HepG2 (cell line): ENCODE measurements around the gene COL4A3. TPM values are rescaled to one million over a fixed set of nuclear protein-coding genes. Genes with fewer than 3 reads are reported as not detected.

Experiments used
- EZH2 ChIP-seq: conservative IDR thresholded peaks from 2 replicates; pipeline ENCODE4 v1.6.1; 2012; ENCODE audit warnings: mild to moderate bottlenecking, low read depth, low read length, moderate library complexity
- GFI1 ChIP-seq: sonication (generic); formaldehyde crosslinking; IDR thresholded peaks from 2 replicates; pipeline ENCODE4 v1.5.0; 2020; ENCODE audit warnings: missing genetic modification reagents, mild to moderate bottlenecking, borderline replicate concordance
- KLF6 ChIP-seq: IDR thresholded peaks from 2 replicates; pipeline ENCODE4 v1.8.0; 2016; ENCODE audit warnings: missing biosample characterization, missing genetic modification reagents
- NCOA2 ChIP-seq: sonication (generic); formaldehyde crosslinking; IDR thresholded peaks from 2 replicates; pipeline ENCODE4 v1.8.0; 2022; ENCODE audit warnings: inconsistent platforms
- NCOR1 ChIP-seq: fragments of 200-600 bp; sonication (generic); IDR thresholded peaks from 2 replicates; pipeline ENCODE4 v1.7.0; 2017; ENCODE audit warnings: antibody characterized with exemption, low read length, borderline replicate concordance
- NR2C2 ChIP-seq: sonication (generic); formaldehyde crosslinking; IDR thresholded peaks from 2 replicates; pipeline ENCODE4 v1.4.0; 2020; ENCODE audit warnings: missing genetic modification reagents, mild to moderate bottlenecking, moderate library complexity, borderline replicate concordance
- RBM22 ChIP-seq: fragments of 200-400 bp; formaldehyde crosslinking; optimal IDR thresholded peaks from 2 replicates; pipeline ENCODE3; 2017; ENCODE audit warnings: mild to moderate bottlenecking, low read length, moderate library complexity
- SCMH1 ChIP-seq: sonication (generic); formaldehyde crosslinking; IDR thresholded peaks from 2 replicates; pipeline ENCODE4 v1.9.0; 2021; ENCODE audit warnings: missing genetic modification reagents, mild to moderate bottlenecking, borderline replicate concordance
- SIX1 ChIP-seq: sonication (generic); formaldehyde crosslinking; IDR thresholded peaks from 2 replicates; pipeline ENCODE4 v1.4.0; 2020; ENCODE audit warnings: missing genetic modification reagents, borderline replicate concordance
- SMARCC2 ChIP-seq: fragments of 450-650 bp; IDR thresholded peaks from 2 replicates; pipeline ENCODE4 v1.6.1; 2017; ENCODE audit warnings: antibody characterized with exemption, mild to moderate bottlenecking
- TARDBP ChIP-seq: sonication (generic); formaldehyde crosslinking; IDR thresholded peaks from 2 replicates; pipeline ENCODE4 v1.8.0; 2022; ENCODE audit warnings: mild to moderate bottlenecking, missing genetic modification reagents
- TCF7 ChIP-seq: sonication (generic); IDR thresholded peaks from 2 replicates; pipeline ENCODE4 v1.6.1; 2016; ENCODE audit warnings: antibody characterized with exemption, low read depth
- ZNF143 ChIP-seq: sonication (generic); formaldehyde crosslinking; IDR thresholded peaks from 2 replicates; pipeline ENCODE4 v1.4.0; 2020; ENCODE audit warnings: missing genetic modification reagents
- ZNF30 ChIP-seq: sonication (generic); formaldehyde crosslinking; IDR thresholded peaks from 2 replicates; pipeline ENCODE4 v1.5.0; 2020; ENCODE audit warnings: mild to moderate bottlenecking, missing genetic modification reagents
- ZSCAN20 ChIP-seq: sonication (generic); formaldehyde crosslinking; IDR thresholded peaks from 2 replicates; pipeline ENCODE4 v1.4.0; 2020; ENCODE audit warnings: missing genetic modification reagents, mild to moderate bottlenecking, borderline replicate concordance
- polyA plus RNA-seq, 8 experiments: library from polyadenylated mRNA; depleted of rRNA in 3 of 8; stranded (reverse) in 7 of 8; unstranded in 1 of 8; fragments of >200 nt; fragmentation: Illumina TruSeq in 4 of 8; extraction: Trizol in 4 of 8; gene quantifications; 2 replicates each; pipeline versions ENCODE4 v1.2.1 to v1.2.3, GENCODE V29; 2011 to 2016; ENCODE audit warnings: low read depth in 4 of 8, missing spikeins in 1 of 8, mixed read lengths in 1 of 8; ENCODE audit not compliant: insufficient read depth in 1 of 8
- total RNA-seq, 5 experiments: library from RNA; depleted of rRNA; stranded (reverse); fragments of >200 nt; fragmentation: Illumina TruSeq; extraction: Trizol; gene quantifications; 2 replicates each; pipeline ENCODE4 v1.2.3, GENCODE V29; 2016; ENCODE audit warnings: low read depth in 1 of 5
- TF ChIP-seq, protein P1 (sequence below): IDR thresholded peaks from 2 replicates; pipeline ENCODE4 v1.6.1; 2016; ENCODE audit warnings: missing genetic modification reagents, missing compliant biosample characterization
- TF ChIP-seq, protein P2 (sequence below): sonication (generic); formaldehyde crosslinking; IDR thresholded peaks from 2 replicates; pipeline ENCODE4 v1.4.0; 2020; ENCODE audit warnings: missing genetic modification reagents
- TF ChIP-seq, protein P3 (sequence below), 2 experiments: sonication (generic) in 1 of 2; formaldehyde crosslinking in 1 of 2; IDR thresholded peaks; 2 replicates each; pipeline versions ENCODE4 v1.4.0 to v1.6.1; 2016 to 2020; ENCODE audit warnings: borderline replicate concordance in 1 of 2, low read depth in 1 of 2, mild to moderate bottlenecking in 1 of 2, missing genetic modification reagents in 1 of 2
- TF ChIP-seq, protein P4 (sequence below): sonication (generic); formaldehyde crosslinking; IDR thresholded peaks from 2 replicates; pipeline ENCODE4 v1.8.1; 2023; ENCODE audit warnings: missing genetic modification reagents, inconsistent platforms, borderline replicate concordance
- TF ChIP-seq, protein P5 (sequence below): IDR thresholded peaks from 2 replicates; pipeline ENCODE4 v1.6.1; 2012; ENCODE audit warnings: low read depth, low read length, improper control_type of control experiment

Gene COL4A3
- total and polyA plus RNA-seq, 2 of the 13 experiments (the other 11 are each of a cell fraction or from before 2014, with no cell fraction given) = 0.02 TPM; not detected in 1

DNA sequence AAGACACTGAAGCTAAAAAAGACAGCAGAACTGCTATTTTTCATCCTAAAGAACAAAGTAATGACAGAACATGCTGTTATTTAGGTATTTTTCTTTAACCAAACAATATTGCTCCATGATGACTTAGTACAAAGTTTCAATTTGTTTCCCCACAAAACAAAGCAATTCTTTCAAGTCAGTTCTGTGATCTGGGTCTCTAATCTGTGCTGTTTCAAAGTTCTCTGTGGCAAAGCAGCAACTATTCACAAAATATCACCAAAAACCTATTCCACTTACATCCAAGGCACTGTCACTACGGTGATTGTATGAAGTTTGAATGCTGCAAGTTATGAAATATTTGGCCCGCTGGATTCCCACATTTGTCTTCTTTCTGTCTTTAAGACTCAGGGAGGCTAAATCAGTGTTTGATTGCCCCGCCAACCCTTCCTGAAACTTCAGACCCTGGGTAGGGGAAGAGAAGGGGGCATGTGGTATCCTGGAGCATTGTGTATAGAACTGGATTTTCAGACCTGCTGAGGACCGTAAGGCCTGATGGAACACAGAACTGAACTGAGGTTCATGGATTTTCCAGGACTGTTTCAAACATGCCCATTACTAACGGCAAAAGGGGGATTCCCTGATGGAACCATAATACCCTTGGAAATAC lies 147.6 kb downstream of the COL4A3 start (continued):
- TF ChIP-seq, protein P1, sequence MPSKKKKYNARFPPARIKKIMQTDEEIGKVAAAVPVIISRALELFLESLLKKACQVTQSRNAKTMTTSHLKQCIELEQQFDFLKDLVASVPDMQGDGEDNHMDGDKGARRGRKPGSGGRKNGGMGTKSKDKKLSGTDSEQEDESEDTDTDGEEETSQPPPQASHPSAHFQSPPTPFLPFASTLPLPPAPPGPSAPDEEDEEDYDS (CRISPR knock-in tag) = no peak
- no peak for TF ChIP-seq TARDBP (CRISPR knock-in tag)
- TF ChIP-seq, protein P2, sequence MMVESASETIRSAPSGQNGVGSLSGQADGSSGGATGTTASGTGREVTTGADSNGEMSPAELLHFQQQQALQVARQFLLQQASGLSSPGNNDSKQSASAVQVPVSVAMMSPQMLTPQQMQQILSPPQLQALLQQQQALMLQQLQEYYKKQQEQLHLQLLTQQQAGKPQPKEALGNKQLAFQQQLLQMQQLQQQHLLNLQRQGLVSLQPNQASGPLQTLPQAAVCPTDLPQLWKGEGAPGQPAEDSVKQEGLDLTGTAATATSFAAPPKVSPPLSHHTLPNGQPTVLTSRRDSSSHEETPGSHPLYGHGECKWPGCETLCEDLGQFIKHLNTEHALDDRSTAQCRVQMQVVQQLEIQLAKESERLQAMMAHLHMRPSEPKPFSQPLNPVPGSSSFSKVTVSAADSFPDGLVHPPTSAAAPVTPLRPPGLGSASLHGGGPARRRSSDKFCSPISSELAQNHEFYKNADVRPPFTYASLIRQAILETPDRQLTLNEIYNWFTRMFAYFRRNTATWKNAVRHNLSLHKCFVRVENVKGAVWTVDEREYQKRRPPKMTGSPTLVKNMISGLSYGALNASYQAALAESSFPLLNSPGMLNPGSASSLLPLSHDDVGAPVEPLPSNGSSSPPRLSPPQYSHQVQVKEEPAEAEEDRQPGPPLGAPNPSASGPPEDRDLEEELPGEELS (CRISPR knock-in tag) = peak; percentile 47
- peak; percentile 58; the same call in 1 of the 2 replicates for TF ChIP-seq NCOA2
- no peak for TF ChIP-seq SMARCC2
- TF ChIP-seq RBM22 = no peak
- TF ChIP-seq NR2C2 (CRISPR knock-in tag) = no peak
- peak; percentile 72 for TF ChIP-seq TCF7
- TF ChIP-seq GFI1 (CRISPR knock-in tag) = peak; percentile 65; the same call in 1 of the 2 replicates
- no peak for TF ChIP-seq SCMH1 (CRISPR knock-in tag)
- TF ChIP-seq ZNF143 (CRISPR knock-in tag) = no peak
- no peak for TF ChIP-seq EZH2
- TF ChIP-seq KLF6 (CRISPR knock-in tag) = no peak
- peak; percentile 36 for TF ChIP-seq SIX1
- TF ChIP-seq, protein P3, sequence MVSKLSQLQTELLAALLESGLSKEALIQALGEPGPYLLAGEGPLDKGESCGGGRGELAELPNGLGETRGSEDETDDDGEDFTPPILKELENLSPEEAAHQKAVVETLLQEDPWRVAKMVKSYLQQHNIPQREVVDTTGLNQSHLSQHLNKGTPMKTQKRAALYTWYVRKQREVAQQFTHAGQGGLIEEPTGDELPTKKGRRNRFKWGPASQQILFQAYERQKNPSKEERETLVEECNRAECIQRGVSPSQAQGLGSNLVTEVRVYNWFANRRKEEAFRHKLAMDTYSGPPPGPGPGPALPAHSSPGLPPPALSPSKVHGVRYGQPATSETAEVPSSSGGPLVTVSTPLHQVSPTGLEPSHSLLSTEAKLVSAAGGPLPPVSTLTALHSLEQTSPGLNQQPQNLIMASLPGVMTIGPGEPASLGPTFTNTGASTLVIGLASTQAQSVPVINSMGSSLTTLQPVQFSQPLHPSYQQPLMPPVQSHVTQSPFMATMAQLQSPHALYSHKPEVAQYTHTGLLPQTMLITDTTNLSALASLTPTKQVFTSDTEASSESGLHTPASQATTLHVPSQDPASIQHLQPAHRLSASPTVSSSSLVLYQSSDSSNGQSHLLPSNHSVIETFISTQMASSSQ (IDR thresholded peaks at IDR 0.05; ENCODE audit: low read depth) = peak; percentile 46; the same call in 1 of the 2 replicates
- TF ChIP-seq, protein P3 (CRISPR knock-in tag; IDR thresholded peaks at IDR 0.05; ENCODE audit: borderline replicate concordance) = no peak
- TF ChIP-seq ZNF30 = no peak
- TF ChIP-seq NCOR1 = peak; percentile 37; the same call in 1 of the 2 replicates
- TF ChIP-seq, protein P4, sequence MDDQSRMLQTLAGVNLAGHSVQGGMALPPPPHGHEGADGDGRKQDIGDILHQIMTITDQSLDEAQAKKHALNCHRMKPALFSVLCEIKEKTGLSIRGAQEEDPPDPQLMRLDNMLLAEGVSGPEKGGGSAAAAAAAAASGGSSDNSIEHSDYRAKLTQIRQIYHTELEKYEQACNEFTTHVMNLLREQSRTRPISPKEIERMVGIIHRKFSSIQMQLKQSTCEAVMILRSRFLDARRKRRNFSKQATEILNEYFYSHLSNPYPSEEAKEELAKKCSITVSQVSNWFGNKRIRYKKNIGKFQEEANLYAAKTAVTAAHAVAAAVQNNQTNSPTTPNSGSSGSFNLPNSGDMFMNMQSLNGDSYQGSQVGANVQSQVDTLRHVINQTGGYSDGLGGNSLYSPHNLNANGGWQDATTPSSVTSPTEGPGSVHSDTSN = no peak
- no peak for TF ChIP-seq ZSCAN20 (CRISPR knock-in tag)
- TF ChIP-seq, protein P5, sequence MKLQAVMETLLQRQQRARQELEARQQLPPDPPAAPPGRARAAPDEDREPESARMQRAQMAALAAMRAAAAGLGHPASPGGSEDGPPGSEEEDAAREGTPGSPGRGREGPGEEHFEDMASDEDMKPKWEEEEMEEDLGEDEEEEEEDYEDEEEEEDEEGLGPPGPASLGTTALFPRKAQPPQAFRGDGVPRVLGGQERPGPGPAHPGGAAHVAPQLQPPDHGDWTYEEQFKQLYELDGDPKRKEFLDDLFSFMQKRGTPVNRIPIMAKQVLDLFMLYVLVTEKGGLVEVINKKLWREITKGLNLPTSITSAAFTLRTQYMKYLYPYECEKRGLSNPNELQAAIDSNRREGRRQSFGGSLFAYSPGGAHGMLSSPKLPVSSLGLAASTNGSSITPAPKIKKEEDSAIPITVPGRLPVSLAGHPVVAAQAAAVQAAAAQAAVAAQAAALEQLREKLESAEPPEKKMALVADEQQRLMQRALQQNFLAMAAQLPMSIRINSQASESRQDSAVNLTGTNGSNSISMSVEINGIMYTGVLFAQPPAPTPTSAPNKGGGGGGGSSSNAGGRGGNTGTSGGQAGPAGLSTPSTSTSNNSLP = peak; percentile 58; the same call in 1 of the 2 replicates
